Measurements from ENCODE around the gene ARHGAP42.

Gene ARHGAP42

DNA sequence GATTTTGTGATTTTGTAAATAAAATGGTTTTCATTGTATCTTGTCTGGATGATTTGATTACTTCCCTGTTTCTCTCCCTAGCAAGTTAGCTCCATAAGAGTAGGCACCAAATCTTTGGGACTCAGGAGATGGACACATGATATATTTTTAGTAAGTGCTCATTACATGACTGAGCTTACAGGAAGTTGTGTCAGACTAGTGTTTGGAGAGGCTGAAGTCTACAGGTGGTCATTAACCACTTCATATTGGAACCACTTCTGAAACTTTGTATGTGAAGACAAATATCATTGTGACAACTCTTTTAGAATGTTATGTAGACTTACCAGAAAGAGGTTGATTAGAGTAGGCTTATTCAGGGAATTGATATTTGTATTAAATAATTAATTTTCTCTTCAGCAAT is 19.1 kb downstream of the ARHGAP42 start:
- TF ChIP-seq GLIS3 (CRISPR knock-in tag; IDR thresholded peaks at IDR 0.05) (no peak), RARB (CRISPR knock-in tag; IDR thresholded peaks at IDR 0.05) (no peak), ARNTL (CRISPR knock-in tag; IDR thresholded peaks at IDR 0.05; ENCODE audit: borderline replicate concordance, low read depth) (no peak), ZNF565 (CRISPR knock-in tag; conservative IDR thresholded peaks at IDR 0.05; ENCODE audit: low read depth) (no peak), ZNF70 (CRISPR knock-in tag; IDR thresholded peaks at IDR 0.05) (no peak), TCF4 (CRISPR knock-in tag; IDR thresholded peaks at IDR 0.05; ENCODE audit: borderline replicate concordance) (no peak), TSHZ2 (CRISPR knock-in tag; IDR thresholded peaks at IDR 0.05) (no peak), ZFP30 (CRISPR knock-in tag; IDR thresholded peaks at IDR 0.05) (no peak), ESRRG (CRISPR knock-in tag; IDR thresholded peaks at IDR 0.05) (no peak), OSR1 (CRISPR knock-in tag; IDR thresholded peaks at IDR 0.05) (no peak), ZC3H10 (CRISPR knock-in tag; IDR thresholded peaks at IDR 0.05) (no peak), TOX (CRISPR knock-in tag; IDR thresholded peaks at IDR 0.05; ENCODE audit: borderline replicate concordance) (no peak), PATZ1 (CRISPR knock-in tag; IDR thresholded peaks at IDR 0.05; ENCODE audit: borderline replicate concordance) (no peak), PPARA (CRISPR knock-in tag; IDR thresholded peaks at IDR 0.05; ENCODE audit: borderline replicate concordance) (no peak), BACH2 (CRISPR knock-in tag; IDR thresholded peaks at IDR 0.05; ENCODE audit: borderline replicate concordance) (no peak), ZFP3 (CRISPR knock-in tag; IDR thresholded peaks at IDR 0.05) (no peak), CREB5 (CRISPR knock-in tag; IDR thresholded peaks at IDR 0.05; ENCODE audit: low read depth) (no peak), ISL1 (CRISPR knock-in tag; IDR thresholded peaks at IDR 0.05) (no peak), SNAI2 (CRISPR knock-in tag; IDR thresholded peaks at IDR 0.05) (no peak)
- TF ChIP-seq, protein P1, sequence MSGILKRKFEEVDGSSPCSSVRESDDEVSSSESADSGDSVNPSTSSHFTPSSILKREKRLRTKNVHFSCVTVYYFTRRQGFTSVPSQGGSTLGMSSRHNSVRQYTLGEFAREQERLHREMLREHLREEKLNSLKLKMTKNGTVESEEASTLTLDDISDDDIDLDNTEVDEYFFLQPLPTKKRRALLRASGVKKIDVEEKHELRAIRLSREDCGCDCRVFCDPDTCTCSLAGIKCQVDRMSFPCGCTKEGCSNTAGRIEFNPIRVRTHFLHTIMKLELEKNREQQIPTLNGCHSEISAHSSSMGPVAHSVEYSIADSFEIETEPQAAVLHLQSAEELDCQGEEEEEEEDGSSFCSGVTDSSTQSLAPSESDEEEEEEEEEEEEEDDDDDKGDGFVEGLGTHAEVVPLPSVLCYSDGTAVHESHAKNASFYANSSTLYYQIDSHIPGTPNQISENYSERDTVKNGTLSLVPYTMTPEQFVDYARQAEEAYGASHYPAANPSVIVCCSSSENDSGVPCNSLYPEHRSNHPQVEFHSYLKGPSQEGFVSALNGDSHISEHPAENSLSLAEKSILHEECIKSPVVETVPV (CRISPR knock-in tag; IDR thresholded peaks at IDR 0.05) = no peak
- no peak for ATAC-seq

- TF ChIP-seq SNAI2 (CRISPR knock-in tag; IDR thresholded peaks at IDR 0.05) (no peak), GLIS3 (CRISPR knock-in tag; IDR thresholded peaks at IDR 0.05) (no peak), PATZ1 (CRISPR knock-in tag; IDR thresholded peaks at IDR 0.05; ENCODE audit: borderline replicate concordance) (no peak)
- no peak for ATAC-seq
Measured at GRCh38 chr11:100709233-100709957, 22.3 kb downstream of the ARHGAP42 start.

GRCh38 chr11:100711984-100712383 is 24.9 kb downstream of the ARHGAP42 start:
- ATAC-seq = no peak
- no peak for TF ChIP-seq TCF4 (CRISPR knock-in tag; IDR thresholded peaks at IDR 0.05; ENCODE audit: borderline replicate concordance)
